ENCODE data around the gene MCM3AP.

The MCM3AP gene

GRCh38 chr21:46213620-46214286 lies 71.7 kb downstream of the MCM3AP start:
- DNase-seq (ENCODE audit: low read depth, low spot score): no peak
- no peak overlapping the region for H3K4me3 ChIP-seq (ENCODE audit: low read depth, low read length)
- no peak for TF ChIP-seq CTCF (IDR thresholded peaks at IDR 0.05; ENCODE audit: insufficient read depth, low read length, missing control alignments)
- CTCF ChIA-PET: interaction anchor here (1.4 kb wide), 1 partner anchor 16 kb away, joined by 3 read pairs; no protein-coding TSS in a partner anchor
- POLR2A ChIA-PET: no interaction called here

GRCh38 chr21:46212721-46213484 lies 72.5 kb downstream of the MCM3AP start:
- ChIA-PET CTCF (no interaction called here), POLR2A (no interaction called here)
- no peak for TF ChIP-seq CTCF (IDR thresholded peaks at IDR 0.05; ENCODE audit: insufficient read depth, low read length, missing control alignments)
- H3K4me3 ChIP-seq (ENCODE audit: low read depth, low read length): no peak overlapping the region
- DNase-seq (ENCODE audit: low read depth, low spot score): no peak

- no peak for TF ChIP-seq CTCF (IDR thresholded peaks at IDR 0.05; ENCODE audit: insufficient read depth, low read length, missing control alignments)
- ChIA-PET POLR2A (no interaction called here), CTCF (interaction anchor here (0.6 to 1.9 kb wide), 3 partner anchors 13 to 25 kb away, joined by 3 to 6 read pairs (median 3); no protein-coding TSS in a partner anchor)
- DNase-seq (ENCODE audit: low read depth, low spot score): no peak
- no peak overlapping the region for H3K4me3 ChIP-seq (ENCODE audit: low read depth, low read length)
Measured at GRCh38 chr21:46211786-46212720, 73.4 kb downstream of the MCM3AP start.

- CTCF ChIA-PET: interaction anchor here (0.6 to 1.9 kb wide), 2 partner anchors 14 to 24 kb away, joined by 3 to 6 read pairs; no protein-coding TSS in a partner anchor
- TF ChIP-seq CTCF (IDR thresholded peaks at IDR 0.05; ENCODE audit: insufficient read depth, low read length, missing control alignments): no peak
- no peak overlapping the region for H3K4me3 ChIP-seq (ENCODE audit: low read depth, low read length)
- no peak for DNase-seq (ENCODE audit: low read depth, low spot score)
- POLR2A ChIA-PET: no interaction called here
Measured at GRCh38 chr21:46211376-46211775, 74.0 kb downstream of the MCM3AP start.

GRCh38 chr21:46210378-46211136 lies 74.9 kb downstream of the MCM3AP start:
- POLR2A ChIA-PET: no interaction called here
- no peak overlapping the region for H3K4me3 ChIP-seq (ENCODE audit: low read depth, low read length)
- DNase-seq (ENCODE audit: low read depth, low spot score): no peak
- CTCF ChIA-PET: interaction anchor here (1.9 kb wide), 1 partner anchor 14 kb away, joined by 6 read pairs; no protein-coding TSS in a partner anchor
- TF ChIP-seq CTCF (IDR thresholded peaks at IDR 0.05; ENCODE audit: insufficient read depth, low read length, missing control alignments): no peak
